Fibroblast of villous mesenchyme (primary cell): ENCODE measurements around the gene ZNF546. TPM values are rescaled to one million over a fixed set of nuclear protein-coding genes. Genes with fewer than 3 reads are reported as not detected.

ENCODE experiments used
- DNase-seq: peaks from one replicate; pipeline ENCODE4 v3.0.0-alpha.2; 2010; ENCODE audit warnings: low read depth
- H3K4me3 ChIP-seq: 2 replicates; pipeline ENCODE4 v1.5.1; 2011; ENCODE audit warnings: low read depth, mild to moderate bottlenecking, low read length
- total RNA-seq: library from RNA; depleted of rRNA; stranded (reverse); fragments of >200 nt; gene quantifications from 2 replicates; pipeline ENCODE4 v1.2.3, GENCODE V29; 2012
- TF ChIP-seq, protein P1 (sequence below): IDR thresholded peaks from 2 replicates; pipeline ENCODE4 v1.5.1; 2012; ENCODE audit warnings: low read depth, mild to moderate bottlenecking, low read length; ENCODE audit not compliant: insufficient read depth

ZNF546 gene
- total RNA-seq, 1 donor: 8.2 TPM

DNA sequence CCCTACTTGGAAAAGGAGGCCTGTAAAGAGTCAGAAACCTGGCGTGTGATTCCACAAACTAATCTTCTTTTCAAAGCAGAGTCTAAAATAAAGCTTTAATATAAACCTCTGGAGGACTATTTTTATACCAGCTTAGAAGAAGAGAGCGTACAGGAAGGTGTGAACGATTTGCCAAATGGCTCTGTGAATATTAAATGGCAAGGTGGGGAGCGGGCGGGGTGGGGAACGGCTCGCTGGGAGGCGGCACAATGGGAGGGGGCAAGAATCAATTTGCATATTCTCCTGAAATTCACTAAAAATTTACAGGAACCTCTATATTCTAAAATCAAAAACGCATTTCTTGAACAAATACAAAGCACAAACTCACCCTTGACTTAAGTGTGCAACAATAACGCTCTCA lies 58.2 kb downstream of the ZNF546 start:
- no peak for DNase-seq
- TF ChIP-seq, protein P1, sequence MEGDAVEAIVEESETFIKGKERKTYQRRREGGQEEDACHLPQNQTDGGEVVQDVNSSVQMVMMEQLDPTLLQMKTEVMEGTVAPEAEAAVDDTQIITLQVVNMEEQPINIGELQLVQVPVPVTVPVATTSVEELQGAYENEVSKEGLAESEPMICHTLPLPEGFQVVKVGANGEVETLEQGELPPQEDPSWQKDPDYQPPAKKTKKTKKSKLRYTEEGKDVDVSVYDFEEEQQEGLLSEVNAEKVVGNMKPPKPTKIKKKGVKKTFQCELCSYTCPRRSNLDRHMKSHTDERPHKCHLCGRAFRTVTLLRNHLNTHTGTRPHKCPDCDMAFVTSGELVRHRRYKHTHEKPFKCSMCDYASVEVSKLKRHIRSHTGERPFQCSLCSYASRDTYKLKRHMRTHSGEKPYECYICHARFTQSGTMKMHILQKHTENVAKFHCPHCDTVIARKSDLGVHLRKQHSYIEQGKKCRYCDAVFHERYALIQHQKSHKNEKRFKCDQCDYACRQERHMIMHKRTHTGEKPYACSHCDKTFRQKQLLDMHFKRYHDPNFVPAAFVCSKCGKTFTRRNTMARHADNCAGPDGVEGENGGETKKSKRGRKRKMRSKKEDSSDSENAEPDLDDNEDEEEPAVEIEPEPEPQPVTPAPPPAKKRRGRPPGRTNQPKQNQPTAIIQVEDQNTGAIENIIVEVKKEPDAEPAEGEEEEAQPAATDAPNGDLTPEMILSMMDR: no peak
- peak overlapping the region; percentile 90 for H3K4me3 ChIP-seq

DNA sequence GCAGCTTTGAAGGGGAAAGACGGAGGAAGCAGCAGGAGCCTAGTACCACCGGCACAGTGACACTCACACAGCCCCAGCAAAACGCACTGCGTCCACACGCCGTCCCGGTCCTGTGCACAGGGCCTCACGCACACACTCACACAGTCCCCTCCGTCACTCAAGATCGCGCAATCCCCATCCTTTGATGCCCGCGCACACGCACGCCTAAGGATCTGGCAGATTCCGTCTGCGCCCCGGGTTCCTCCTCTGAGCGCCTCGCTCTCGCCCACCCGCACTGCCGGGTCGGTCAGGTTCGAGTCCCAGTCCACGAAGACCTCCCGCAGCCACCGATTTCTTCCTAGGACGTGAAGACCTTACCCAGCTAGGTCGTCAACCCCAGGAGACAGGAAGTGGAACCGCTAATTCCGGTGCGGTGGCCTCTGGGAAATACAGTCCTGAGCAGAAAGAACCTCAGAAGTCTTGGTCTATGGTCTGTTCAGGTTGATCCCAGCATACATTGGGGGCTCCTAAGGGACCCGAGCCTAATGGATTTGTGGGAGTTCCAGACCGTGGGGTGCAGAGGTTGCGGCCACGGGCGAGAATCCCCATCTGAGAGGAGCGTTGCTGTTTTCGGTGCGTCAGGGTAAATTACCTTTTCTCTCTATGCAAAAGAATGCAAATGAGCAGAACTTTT lies 59.1 kb downstream of the ZNF546 start, which contains the start of gene ZNF780B:
Gene ZNF780B (minus strand): TSS at position 400 of the 673 bp plus-strand sequence. CDS start 5,899 bp downstream, outside the sequence.
- DNase-seq: peak; percentile 41
- peak within 1 kb of the TSS; percentile 90 for H3K4me3 ChIP-seq
- TF ChIP-seq, protein P1: no peak

DNA sequence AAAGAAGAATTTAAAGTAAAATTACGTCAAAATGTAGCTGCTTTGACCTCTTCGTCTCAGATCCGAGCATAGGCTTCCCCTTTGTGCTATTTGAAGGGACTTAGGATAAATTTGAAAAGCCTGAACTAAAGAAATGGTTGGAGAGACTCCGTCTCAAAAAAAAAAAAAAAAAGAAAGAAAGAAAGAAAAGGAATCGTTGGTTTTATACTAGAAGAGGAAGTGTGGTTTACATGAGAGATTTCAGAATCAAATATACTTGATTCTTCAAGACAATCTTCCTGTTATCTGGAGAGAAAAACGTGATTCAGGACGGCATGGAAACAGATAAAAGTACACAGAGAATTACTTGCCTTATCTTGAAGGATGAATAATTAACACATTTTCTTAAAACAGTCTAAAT lies 59.6 kb downstream of the ZNF546 start:
- TF ChIP-seq, protein P1: no peak
- no peak for DNase-seq
- H3K4me3 ChIP-seq: peak overlapping the region; percentile 90

DNA sequence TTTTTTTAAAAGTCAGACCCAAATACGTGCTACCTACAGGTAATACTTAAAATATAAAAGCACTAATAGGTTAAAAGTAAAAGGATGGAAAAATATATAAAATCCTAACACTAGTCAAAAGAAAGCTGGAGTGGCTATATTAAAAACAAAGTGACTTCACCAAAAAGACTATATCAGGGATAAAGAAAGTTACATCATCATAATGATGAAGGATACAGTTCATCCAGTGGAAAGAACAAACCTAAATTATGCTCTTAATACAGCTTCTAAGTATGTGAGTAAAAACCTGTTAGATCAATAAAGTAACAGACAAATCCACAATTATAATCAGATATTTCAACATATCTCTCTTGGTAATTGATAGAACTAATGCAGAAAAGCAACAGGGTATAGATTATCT lies 60.3 kb downstream of the ZNF546 start:
- no peak overlapping the region for H3K4me3 ChIP-seq
- DNase-seq: no peak
- TF ChIP-seq, protein P1: no peak

DNA sequence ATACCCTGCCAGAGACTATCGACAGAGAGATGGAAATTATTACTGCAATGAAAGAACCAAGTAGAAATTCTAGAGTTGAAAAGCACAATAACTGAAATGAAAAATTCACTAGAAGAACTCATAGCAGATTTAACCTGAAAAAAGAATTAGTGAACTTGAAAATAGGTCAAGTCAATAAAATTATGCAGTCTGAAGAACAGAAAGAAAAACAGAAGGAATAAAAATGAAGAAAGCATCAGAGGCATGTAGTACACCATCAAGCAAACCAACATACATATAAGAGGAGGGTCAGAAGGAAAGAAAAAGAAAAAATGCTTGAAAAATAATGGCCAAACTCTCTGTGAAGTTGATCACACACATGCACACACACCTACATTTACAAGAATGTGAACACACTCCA lies 62.8 kb downstream of the ZNF546 start:
- no peak overlapping the region for H3K4me3 ChIP-seq
- no peak for DNase-seq
- TF ChIP-seq, protein P1: no peak

DNA sequence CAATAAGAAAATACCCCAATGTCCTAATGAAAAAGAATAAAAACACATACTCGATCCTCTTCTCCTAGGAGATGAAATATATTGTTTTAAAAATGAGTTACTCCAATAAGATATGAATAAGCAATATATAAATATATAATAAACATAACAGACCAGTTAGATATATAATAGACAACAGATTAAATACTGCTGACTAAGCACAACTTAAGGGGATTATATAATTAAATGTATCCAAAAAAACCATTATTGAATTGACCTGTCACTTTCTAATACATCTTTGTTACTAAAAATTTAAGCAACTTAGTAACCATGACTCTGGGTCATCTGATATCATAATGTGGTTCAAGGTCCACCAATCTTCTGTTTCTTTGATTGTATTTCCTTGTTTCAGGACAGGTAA lies 73.2 kb downstream of the ZNF546 start:
- no peak overlapping the region for H3K4me3 ChIP-seq
- TF ChIP-seq, protein P1: no peak
- no peak for DNase-seq

Other genes starting within 250 kb of the ZNF546 start
- gene LEUTX, start 218.2 kb upstream of the ZNF546 start, total RNA-seq: not detected in 2 replicates
- gene DYRK1B, start 162.9 kb upstream of the ZNF546 start, total RNA-seq: 9.7 and 10.4 TPM in 2 replicates
- gene FBL, start 150.7 kb upstream of the ZNF546 start, total RNA-seq: 83.3 and 114 TPM in 2 replicates
- under 0.01 TPM in 2 replicates for gene FCGBP, start 62.4 kb upstream of the ZNF546 start, total RNA-seq
- gene PSMC4, start 25.9 kb upstream of the ZNF546 start, total RNA-seq: 106 and 116 TPM in 2 replicates
- gene ZNF780B, start 59.2 kb downstream of the ZNF546 start, total RNA-seq: 12.9 and 13.4 TPM in 2 replicates
- gene ZNF780A, start 93.9 kb downstream of the ZNF546 start, total RNA-seq: 13.4 and 16.4 TPM in 2 replicates
- 8.6 and 12.6 TPM in 2 replicates for gene MAP3K10, start 194.4 kb downstream of the ZNF546 start, total RNA-seq
- gene TTC9B, start 221.3 kb downstream of the ZNF546 start, total RNA-seq: not detected in 2 replicates
- under 0.01 and 0.86 TPM in 2 replicates for gene CCNP, start 229.6 kb downstream of the ZNF546 start, total RNA-seq